HG03342 (cell line): Measurements from ENCODE around the gene C2orf15.
"Not testable (repeated sequence)": the region's sequence is repeated elsewhere in the genome, so short reads cannot be mapped to it uniquely, and the experiment has no call there.

ENCODE experiments used
- ATAC-seq: cut with Tn5 transposase; IDR thresholded peaks from one replicate; pipeline ENCODE4 v1.9.1; 2021; ENCODE audit warnings: mild to moderate bottlenecking, moderate library complexity; ENCODE audit not compliant: unreplicated experiment

Gene C2orf15

GRCh38 chr2:99159594-99159993 is 18.1 kb downstream of the C2orf15 start:
- ATAC-seq, result no peak

DNA sequence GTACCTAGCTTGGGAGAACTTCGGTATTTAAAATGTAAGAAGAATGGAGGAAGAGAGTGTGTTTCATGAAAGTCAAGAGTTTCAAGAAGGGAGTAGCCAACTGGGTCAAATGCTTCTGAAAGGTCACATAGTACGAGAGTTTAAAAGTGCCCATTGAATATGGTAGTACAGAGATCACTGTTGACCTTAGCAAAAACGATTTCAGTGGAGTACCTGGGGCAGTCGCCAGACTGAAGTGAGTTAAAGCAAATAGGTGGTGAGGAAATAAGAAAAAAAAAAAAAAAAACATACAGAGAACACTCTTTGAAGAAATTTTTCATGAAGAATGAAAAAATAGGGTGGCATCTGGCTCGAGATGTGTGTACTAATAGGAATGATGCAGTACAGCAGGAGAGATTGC is 24.7 kb downstream of the C2orf15 start:
- no peak for ATAC-seq

- ATAC-seq, result no peak
Observed at GRCh38 chr2:99169534-99169933, 28.0 kb downstream of the C2orf15 start.

DNA sequence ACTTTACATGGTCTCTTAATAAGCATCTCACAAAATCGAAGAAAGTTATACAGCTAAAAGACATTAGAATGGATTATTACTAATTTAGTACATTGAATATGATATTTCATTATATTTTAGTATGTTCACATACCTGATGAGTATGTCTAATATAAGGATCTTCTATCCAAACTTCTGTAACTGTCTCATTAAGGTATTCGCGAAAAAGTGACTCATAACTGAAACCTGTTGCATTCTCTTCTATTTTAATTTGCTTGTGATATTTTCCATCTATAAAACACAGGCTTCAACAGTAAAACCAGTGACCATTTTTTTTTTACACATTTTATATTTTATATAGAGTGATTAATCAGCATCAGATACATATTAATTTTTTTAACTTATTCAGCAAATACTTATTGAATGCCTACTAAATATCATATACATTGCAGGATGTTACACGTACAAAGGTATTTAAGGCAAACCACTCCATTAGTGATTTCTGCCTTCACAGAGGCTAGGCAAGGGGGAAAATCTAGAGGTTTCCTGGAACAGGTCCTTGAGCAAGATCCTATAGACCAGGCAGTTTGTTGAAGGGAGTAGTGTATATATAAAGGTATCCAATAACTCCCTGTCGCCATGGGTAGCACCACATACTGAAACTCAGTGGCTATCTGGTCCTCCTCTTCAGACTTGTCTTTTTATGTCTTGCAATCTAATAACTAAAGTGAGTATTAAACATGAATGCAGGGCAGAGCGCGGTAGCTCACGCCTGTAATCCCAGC is 30.1 kb downstream of the C2orf15 start:
- ATAC-seq, result no peak

DNA sequence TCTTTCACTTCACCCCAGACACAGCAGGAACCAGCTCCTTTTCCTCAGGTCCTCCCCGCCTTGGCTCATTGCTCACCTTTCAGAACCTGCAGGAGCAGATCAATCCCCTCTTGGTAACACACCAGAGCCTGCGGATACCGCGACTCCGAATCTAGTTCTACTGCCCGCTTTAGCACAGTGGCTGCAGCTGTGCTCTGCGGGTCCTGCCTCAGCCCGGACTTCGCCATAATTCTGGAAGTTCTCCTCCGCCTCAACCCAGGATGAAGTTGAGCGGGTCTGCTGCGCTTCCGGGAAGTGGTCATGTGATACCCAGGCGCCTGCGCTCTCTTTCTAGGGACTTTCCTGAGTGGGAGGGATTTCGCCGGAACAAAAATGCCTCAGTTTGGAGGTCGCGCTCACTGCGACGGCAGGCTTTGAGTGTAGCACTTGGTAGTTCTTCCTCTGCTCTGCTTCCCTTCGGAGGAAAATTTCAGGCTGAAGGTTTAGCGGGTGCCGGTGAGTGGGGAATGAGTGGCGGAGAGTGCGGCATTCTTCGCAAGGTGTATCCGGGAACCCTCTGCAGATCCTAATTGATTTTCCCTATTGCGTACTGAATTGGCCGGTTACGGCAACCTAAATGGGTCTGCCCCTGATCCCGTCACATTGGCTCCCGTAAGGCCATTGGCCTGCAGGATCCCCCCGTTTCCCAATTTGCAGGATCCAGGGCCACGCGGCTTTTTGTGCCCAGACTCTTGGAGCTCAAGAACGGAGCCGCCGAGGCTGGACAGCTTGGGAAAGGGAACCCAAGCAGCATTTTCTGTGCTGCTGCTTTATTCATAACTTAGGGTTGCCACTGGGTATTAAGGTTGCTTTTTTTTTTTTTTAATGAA is 39.5 kb downstream of the C2orf15 start, which contains the start of the genes MITD1 and MRPL30:
Gene MITD1 (minus strand): TSS at position 304 of the 869 bp plus-strand sequence. CDS start 77 bp downstream, at position 227.
Gene MRPL30 (plus strand): TSS at position 430 of the 869 bp plus-strand sequence. CDS start 5,020 bp downstream, outside the sequence.
- ATAC-seq, result peak; percentile 93

DNA sequence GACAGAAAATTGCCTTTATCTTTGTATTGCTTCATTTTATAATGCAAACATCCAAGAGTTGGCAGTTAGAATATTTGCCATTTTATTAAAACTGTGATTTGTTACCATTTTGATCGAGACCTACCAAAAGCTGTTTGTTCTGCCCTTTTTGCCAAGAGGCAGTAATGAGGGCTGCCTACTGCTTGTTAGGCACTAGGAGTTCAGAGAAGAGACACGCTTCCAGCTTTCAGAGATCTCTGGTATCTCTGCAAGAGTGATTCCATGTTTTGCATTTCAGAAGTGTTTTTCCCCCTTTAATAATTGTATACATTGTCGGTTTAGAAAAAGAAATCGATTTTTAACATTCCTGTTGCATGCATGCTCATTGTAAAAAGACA is 40.1 kb downstream of the C2orf15 start:
- no peak for ATAC-seq

DNA sequence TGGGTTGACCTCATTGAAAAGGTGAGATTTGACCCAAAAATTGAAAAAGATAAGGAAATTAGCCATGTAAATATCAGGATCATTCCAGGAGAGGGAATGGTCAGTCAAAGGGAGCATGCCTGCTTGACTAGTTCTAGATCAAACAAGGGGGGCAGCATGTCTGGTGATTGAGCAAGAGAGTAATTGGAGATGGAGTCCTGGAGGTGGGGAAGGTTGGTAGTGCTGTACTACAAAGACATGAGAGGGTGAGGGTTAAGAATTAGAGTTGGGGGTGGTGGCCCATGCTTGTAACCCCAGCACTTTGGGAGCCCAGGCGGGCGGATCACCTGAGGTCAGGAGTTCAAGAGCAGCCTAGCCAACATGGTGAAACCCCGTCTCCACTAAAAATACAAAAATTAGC is 41.5 kb downstream of the C2orf15 start:
- ATAC-seq, result no peak

DNA sequence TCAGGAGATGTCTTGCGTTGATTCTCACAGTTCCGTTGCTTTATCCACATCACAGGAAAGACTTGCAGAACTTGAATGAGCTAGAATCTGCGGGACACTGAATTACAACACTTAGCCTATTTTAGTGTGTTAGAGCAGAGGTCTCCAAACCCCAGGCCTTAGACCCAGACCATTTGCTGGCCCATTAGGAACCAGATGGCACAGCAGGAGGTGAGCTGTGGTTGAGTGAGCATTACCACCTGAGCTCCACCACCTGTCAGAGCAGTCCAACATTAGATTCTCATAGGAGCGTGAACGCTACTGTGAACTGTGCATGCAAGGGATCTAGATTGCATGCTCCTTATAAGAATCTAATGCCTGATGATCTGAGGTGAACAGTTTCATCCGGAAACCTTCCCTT is 43.3 kb downstream of the C2orf15 start:
- ATAC-seq, result no peak

- no peak for ATAC-seq
Observed at GRCh38 chr2:99187011-99187410, 45.5 kb downstream of the C2orf15 start.

GRCh38 chr2:99188357-99188756 is 46.9 kb downstream of the C2orf15 start:
- ATAC-seq, result no peak

DNA sequence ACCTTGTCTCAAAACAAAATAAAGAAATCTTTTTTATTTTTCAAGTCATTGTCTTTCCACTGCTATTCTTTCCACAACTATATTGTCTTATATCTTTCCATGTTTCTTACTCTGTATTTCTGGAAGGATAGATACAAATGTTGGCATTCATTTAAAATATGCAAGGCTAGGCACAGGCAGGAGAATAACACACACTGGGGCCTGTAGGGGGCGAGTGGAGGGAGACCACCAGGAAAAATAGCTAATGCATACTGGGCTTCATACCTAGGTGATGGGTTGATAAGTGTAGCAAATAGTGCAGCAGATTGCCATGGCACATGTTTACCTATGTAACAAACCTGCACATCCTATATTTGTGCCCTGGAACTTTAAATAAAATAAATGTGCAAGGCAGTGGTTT is 49.0 kb downstream of the C2orf15 start:
- no peak for ATAC-seq

DNA sequence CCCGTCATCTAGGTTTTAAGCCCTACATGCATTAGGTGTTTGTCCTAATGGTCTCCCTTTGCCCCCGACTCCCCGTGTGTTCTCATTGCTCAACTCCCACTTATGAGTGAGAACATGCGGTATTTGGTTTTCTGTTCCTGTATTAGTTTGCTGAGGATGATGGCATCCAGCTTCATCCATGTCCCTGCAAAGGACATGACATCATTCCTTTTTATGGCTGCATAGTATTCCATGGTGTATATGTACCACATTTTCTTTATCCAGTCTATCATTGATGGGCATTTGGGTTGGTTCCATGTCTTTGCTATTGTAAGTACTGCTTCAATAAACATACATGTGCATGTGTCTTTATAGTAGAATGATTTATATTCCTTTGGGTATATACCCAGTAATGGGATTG is 50.9 kb downstream of the C2orf15 start:
- ATAC-seq, result not testable (repeated sequence)

GRCh38 chr2:99198103-99198841 is 56.8 kb downstream of the C2orf15 start:
- ATAC-seq, result no peak

DNA sequence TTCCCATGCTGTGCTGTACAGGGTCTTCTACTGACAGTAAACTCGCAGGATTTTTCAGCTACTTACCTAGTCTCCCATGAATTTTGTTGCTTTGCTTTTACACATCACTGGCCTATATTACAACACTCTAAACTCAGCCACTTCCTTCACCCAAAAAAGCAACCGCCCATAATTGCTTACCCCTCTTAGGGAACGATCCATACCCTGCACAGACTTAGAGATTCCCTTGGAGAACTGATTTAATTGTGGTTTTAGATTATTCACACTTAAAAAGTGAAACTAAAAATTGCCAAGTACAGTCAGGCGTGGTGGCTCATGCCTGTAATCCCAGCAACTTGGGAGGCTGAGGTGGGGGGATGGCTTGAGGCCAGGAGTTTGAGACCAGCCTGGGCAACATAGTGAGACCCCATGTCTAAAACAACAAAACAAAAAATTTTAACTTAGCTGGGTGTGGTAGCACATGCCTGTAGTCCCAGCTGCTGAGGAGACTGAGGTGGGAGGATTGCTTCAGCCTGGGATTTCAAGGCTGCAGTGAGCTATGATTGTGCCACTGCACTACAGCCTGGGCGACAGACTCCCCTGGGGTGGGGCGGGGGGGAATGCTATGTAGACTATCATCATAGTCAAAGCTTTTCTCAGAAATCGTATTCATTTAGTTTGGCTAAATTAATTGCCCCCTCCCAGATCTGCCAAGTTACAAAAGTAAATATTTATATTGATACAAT is 58.7 kb downstream of the C2orf15 start:
- ATAC-seq, result no peak
